ENCODE results near the gene PARP8.
"Not testable (repeated sequence)": the region's sequence is repeated elsewhere in the genome, so short reads cannot be mapped to it uniquely, and the experiment has no call there.

PARP8 gene

GRCh38 chr5:50666261-50667022 lies at the start of gene PARP8:
TSS of gene PARP8 (plus strand) at chr5:50666637. CDS start at chr5:50667096, 459 bp downstream.
- peak in 2 of 3 donors; percentile 7 to 30 for DNase-seq (ENCODE audit: low read depth in 2 of 3, low spot score in 1 of 3)

GRCh38 chr5:50623666-50624065 lies 42.8 kb upstream of the PARP8 start:
- DNase-seq (ENCODE audit: low read depth in 2 of 3, low spot score in 1 of 3), result no peak

DNA sequence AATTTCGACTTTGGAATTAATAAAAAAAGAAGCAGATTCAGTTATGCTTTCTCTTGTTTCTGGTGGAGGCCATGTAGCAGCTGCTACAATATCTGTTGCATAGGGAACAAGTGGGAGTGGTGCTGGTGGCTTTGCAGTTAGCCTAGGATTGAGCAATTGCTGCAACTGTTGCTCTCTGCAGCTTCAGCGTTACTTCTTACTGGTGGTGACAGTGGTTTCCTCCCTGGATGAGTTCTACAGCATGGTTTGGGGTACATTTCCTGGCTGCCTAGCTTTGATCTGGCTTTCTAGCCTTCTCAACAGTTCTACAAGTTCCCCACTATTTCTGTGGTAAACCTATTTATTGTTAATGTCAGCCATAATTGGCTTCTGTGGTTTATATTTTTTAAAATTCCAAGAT lies 31.6 kb upstream of the PARP8 start:
- peak in 1 of 3 donors; percentile 2 for DNase-seq (ENCODE audit: low read depth in 2 of 3, low spot score in 1 of 3)

GRCh38 chr5:50637576-50637975 lies 28.9 kb upstream of the PARP8 start:
- DNase-seq (ENCODE audit: low read depth in 2 of 3, low spot score in 1 of 3), result not testable (repeated sequence)

DNA sequence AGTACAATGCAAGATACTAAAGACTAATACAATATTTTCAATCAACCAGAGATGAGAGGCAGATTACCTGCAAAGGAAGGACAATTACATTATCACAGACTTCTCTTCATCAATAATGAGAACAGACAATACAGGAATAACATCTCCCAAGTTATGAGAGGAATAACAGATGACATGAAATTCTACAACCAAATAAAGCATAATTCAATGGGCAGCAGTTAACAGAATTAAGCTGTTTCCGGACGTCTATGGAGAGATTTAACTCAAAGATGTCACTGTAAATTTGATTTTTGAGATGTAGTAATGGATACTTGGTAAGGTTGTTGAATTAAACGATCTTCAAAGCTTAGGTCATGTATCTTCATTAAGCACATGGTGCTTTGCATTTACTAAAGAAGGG lies 19.8 kb upstream of the PARP8 start:
- no peak for DNase-seq (ENCODE audit: low read depth in 2 of 3, low spot score in 1 of 3)

DNA sequence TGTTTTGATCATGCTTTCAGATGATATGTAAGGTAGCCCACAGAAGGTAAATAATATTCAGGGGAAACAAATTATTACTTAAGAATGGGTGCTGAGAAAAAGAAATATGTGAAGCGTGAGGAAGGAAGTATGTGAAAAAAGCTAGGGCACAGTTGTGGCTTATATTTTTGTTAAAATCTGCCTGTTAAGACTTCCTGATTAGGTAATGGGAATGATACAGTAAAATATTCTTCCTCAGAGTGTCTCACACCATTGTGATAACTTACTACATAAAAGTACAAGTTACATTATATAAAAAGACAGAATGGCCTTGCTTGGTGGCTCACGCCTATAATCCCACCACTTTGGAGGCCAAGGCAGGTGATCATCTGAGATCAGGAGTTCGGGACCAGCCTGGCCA lies 18.7 kb upstream of the PARP8 start:
- DNase-seq (ENCODE audit: low read depth in 2 of 3, low spot score in 1 of 3), result no peak

- DNase-seq (ENCODE audit: low read depth in 2 of 3, low spot score in 1 of 3), result no peak
Measured at GRCh38 chr5:50653946-50654345, 12.5 kb upstream of the PARP8 start.

DNA sequence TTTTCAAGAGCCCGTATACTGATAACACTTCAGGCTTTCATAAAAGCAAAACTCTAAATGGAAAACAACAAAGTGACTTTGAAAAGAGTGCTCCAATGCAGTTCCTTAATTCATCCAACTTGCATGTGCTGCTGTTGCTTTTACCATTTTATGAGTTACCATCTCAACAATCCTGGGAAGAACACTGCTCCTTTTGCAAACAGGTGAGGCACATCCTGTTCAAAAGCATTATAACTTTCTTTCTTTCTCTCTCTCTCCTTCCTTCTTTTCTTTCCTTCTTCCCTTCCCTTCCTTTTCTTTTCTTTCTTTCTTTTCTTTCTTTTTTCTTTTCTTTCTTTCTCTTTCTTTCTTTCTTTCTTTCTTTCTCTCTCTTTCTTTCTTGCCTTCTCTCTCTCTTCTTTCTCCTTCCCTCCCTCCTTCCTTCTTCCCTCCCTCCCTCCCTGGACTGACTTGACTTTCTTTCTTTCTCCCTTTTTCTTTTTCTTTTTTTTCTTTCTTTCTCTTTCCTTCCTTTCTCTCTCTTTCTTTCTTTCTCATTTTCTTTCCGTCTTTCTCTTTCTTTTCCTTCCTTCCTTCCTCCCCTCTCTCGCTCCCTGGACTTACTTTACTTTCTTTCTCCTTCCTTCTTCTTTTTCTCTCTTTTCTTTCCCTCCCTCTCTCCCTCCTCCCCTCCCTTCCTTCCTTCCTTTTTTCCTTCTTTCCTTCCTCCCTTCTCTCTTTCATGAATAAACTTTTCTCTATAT lies 11.2 kb upstream of the PARP8 start:
- DNase-seq (ENCODE audit: low read depth in 2 of 3, low spot score in 1 of 3), result no peak

GRCh38 chr5:50655810-50656205 lies 10.6 kb upstream of the PARP8 start:
- DNase-seq (ENCODE audit: low read depth in 2 of 3, low spot score in 1 of 3), result no peak

GRCh38 chr5:50657044-50657443 lies 9.4 kb upstream of the PARP8 start:
- DNase-seq (ENCODE audit: low read depth in 2 of 3, low spot score in 1 of 3), result no peak

GRCh38 chr5:50658246-50658645 lies 8.2 kb upstream of the PARP8 start:
- DNase-seq (ENCODE audit: low read depth in 2 of 3, low spot score in 1 of 3), result no peak

DNA sequence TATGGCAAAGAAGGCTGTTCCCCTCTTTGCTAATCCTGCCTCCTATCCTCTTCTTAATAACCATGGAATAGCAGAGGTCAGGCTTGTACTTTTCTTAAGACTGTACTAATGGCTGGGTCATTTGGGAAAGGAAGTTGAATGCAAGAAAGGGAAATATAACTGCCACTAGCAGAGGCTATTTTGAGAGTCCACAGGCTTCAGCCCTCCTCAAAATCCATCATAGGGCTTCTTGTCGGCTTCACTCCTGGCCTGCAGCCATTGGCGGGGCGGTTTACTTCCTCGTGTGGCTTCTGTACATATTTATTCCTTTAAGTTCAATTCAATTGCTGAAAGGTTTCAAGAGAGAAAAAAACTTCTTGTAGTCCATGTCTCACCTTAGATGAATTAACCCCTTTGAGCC lies 2.8 kb upstream of the PARP8 start:
- no peak for DNase-seq (ENCODE audit: low read depth in 2 of 3, low spot score in 1 of 3)

DNA sequence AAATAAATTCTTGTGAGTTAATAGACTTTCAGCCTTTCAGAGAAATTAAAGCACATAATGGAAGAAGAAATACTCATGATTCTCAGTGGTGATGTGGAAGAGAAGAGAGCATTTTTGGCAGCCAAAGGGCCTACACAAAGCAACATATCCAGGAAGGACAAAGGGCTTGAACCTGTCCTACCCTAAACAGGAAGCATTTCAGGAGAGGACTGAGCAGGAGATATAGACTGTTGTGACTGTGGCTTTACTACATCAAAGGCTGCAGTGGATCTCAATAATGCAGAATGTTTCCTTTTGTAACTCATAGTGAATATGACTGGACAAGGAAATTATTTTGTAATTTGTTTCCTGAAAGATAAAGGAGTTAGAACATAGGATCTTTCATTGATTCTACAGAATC lies 1.3 kb upstream of the PARP8 start:
- no peak for DNase-seq (ENCODE audit: low read depth in 2 of 3, low spot score in 1 of 3)

GRCh38 chr5:50665761-50666202 lies 655 bp upstream of the PARP8 start:
- DNase-seq (ENCODE audit: low read depth in 2 of 3, low spot score in 1 of 3), result not testable (repeated sequence)

- DNase-seq (ENCODE audit: low read depth in 2 of 3, low spot score in 1 of 3), result peak in 2 of 3 donors; percentile 6 to 32
Measured at GRCh38 chr5:50667023-50667652, 701 bp downstream of the PARP8 start.

GRCh38 chr5:50667653-50668595 lies 1.5 kb downstream of the PARP8 start:
- peak; percentile 62 to 83 (median 76) for DNase-seq (ENCODE audit: low read depth in 2 of 3, low spot score in 1 of 3)

- not testable (repeated sequence) for DNase-seq (ENCODE audit: low read depth in 2 of 3, low spot score in 1 of 3)
Measured at GRCh38 chr5:50668636-50669035, 2.2 kb downstream of the PARP8 start.

GRCh38 chr5:50672663-50673062 lies 6.2 kb downstream of the PARP8 start:
- DNase-seq (ENCODE audit: low read depth in 2 of 3, low spot score in 1 of 3), result no peak

DNA sequence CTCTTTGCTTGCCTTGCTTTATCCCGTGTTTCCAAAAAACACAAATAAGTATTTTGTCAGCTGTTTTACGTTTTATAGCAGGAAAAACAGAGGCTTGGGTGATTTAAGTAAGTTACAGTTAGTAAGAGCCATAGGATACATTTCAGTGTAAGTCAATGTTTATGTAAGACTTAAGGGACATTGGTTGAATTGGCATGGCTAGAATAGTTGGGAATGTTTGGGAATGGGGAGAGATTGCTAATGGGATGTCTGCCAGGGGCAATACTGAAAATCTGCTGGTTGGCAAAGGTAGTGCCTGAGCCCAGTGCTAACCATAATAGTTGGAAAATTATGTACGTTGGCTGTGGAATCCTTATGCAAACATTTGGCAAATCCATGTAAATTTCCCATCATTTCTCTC lies 7.0 kb downstream of the PARP8 start:
- DNase-seq (ENCODE audit: low read depth in 2 of 3, low spot score in 1 of 3), result not testable (repeated sequence)

DNA sequence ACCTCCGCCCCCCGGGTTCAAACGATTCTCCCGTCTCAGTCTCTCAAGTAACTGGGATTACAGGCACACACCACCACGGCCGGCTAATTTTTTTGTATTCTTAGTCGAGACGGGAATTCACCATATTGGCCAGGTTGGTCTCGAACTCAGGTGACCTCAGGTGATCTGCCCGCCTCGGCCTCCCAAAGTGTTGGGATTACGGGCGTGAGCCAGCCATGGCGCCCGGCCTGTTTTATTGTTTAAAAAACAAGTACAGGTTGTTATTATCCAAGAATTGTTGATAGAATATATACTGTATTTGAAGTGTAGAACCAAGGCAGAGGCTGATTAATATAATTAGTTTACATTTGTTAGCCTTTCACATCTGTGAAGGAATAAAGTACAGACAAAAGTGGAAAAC lies 8.9 kb downstream of the PARP8 start:
- no peak for DNase-seq (ENCODE audit: low read depth in 2 of 3, low spot score in 1 of 3)

GRCh38 chr5:50679554-50679953 lies 13.1 kb downstream of the PARP8 start:
- not testable (repeated sequence) for DNase-seq (ENCODE audit: low read depth in 2 of 3, low spot score in 1 of 3)
